Activated naive CD8-positive, alpha-beta T cell (primary cell): ENCODE data around the gene FASTKD3.

Experiments
- H3K27ac Mint-ChIP-seq: one replicate; pipeline ENCODE4 v1.8.0; 2021; ENCODE audit warnings: mixed read lengths
- H3K27me3 Mint-ChIP-seq: one replicate; pipeline ENCODE4 v1.8.0; 2021; ENCODE audit warnings: mixed read lengths
- H3K36me3 Mint-ChIP-seq: one replicate; pipeline ENCODE4 v1.8.0; 2021; ENCODE audit warnings: mixed read lengths
- H3K4me1 Mint-ChIP-seq: one replicate; pipeline ENCODE4 v1.8.0; 2021; ENCODE audit warnings: low read depth, mixed read lengths
- H3K4me3 Mint-ChIP-seq: one replicate; pipeline ENCODE4 v1.8.0; 2021; ENCODE audit warnings: mild to moderate bottlenecking, mixed read lengths
- H3K9me3 Mint-ChIP-seq: one replicate; pipeline ENCODE4 v1.8.0; 2021; ENCODE audit warnings: low read depth, mixed read lengths

The FASTKD3 gene

DNA sequence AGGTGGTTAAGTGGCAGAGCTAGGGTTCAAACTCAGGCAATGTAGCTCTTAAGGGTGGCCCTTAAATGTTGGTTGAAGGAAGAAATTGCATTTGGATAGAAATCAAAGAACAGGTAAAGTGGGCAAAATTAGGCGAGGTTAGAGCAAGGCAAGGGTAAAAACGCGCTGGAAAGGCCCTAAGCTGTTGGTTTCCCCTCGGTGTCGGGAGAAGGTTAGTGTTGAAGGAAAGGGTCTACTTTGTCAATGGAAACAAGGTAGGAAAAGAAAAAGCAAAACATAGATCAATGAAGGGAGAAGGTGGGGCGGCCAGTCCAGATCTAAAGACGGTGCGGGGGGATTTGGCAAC is 431 bp downstream of the FASTKD3 start:
- Mint-ChIP-seq H3K27ac (peak overlapping the region; percentile 87), H3K36me3 (peaks cover 15% of the 10 kb centered on the region), H3K4me1 (peaks cover 77% of the 10 kb centered on the region)

DNA sequence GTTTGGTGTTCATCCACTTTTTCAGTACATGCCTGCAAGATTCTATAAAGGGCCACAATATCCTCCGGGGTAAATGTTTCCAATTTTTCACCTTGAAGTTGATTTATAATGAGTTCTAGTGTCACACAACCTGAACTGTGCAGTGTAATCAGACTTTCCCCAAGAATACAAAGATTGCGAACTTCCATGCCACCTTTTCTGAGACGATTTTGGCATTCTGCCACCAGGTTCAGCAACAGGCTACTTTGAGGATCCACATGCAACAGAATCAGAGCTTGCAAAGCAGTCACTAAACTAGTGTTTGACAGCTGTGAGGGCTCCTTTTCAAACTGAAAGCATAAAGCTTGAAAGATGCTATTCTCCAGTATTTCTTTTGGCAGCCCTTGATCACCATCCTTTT is 1.6 kb downstream of the FASTKD3 start:
- H3K27ac Mint-ChIP-seq: peak overlapping the region; percentile 16
- peak overlapping the region; percentile 99 for H3K4me3 Mint-ChIP-seq
- H3K27me3 Mint-ChIP-seq: no peaks in the 10 kb centered on the region
- peaks cover 65% of the 10 kb centered on the region for H3K4me1 Mint-ChIP-seq
- peaks cover 10% of the 10 kb centered on the region for H3K36me3 Mint-ChIP-seq
- no peaks in the 10 kb centered on the region for H3K9me3 Mint-ChIP-seq

More for the DNA sequence above, 431 bp downstream of the FASTKD3 start:
- Mint-ChIP-seq H3K9me3 (no peaks in the 10 kb centered on the region), H3K4me3 (peak overlapping the region; percentile 99), H3K27me3 (no peaks in the 10 kb centered on the region)

DNA sequence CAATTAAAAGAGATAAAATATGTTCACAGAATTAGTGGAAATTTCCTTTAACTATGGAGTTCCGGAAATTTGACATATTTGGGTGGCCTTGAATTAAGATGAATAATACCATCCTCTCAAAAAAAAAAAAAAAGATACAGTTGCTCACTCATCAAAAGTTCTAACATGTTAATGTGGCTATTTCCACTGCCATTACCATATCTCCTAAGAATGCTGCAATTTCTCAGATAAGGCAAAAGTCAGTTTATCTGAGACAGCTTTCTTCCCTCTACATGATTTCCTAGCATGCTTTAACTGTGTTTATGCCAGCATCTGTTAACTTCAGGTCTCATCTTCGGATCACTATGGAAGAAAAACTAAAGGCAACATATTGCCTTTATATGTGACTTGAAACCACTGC is 2.6 kb downstream of the FASTKD3 start:
- Mint-ChIP-seq H3K27me3 (no peaks in the 10 kb centered on the region), H3K4me3 (peak overlapping the region; percentile 47), H3K36me3 (peaks cover 10% of the 10 kb centered on the region), H3K9me3 (no peaks in the 10 kb centered on the region), H3K4me1 (peaks cover 55% of the 10 kb centered on the region), H3K27ac (no peak overlapping the region)

DNA sequence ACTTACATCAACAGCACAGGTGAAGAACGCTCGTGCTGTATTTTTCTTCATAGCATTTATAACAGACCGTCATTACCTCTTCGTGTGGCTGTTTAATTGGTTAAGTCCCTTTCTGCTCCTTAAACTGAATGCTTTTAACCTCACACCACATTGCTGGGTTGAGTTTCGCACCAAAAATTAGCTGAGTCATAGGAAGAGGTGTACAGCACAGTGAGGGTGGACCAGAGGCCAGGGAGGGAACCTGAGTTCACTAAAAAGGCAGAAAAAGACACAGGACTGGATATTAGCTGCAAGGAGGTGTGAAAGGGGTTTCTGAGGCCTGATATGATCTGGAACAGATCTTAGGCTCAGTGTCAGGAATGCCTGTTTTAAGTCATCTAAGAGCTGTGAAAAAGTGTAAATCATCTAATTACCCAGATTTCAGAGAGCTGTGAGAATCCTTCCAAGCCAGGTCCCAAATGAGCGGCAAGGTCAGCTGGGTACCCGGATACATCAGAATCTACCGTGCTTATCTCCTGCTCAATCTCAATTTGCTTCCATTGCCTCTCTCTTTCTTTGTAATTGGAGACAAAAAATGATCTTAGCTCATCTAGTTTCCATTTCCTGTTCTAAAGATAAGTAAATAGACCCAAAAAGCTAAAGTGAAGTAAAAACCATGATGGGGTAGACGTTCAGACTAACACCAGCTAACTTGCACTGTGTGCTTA is 10.8 kb downstream of the FASTKD3 start:
- H3K27ac Mint-ChIP-seq: peak overlapping the region; percentile 37
- peaks cover 3% of the 10 kb centered on the region for H3K36me3 Mint-ChIP-seq
- H3K27me3 Mint-ChIP-seq: no peaks in the 10 kb centered on the region
- no peaks in the 10 kb centered on the region for H3K9me3 Mint-ChIP-seq
- H3K4me3 Mint-ChIP-seq: no peak overlapping the region
- peaks cover 11% of the 10 kb centered on the region for H3K4me1 Mint-ChIP-seq

DNA sequence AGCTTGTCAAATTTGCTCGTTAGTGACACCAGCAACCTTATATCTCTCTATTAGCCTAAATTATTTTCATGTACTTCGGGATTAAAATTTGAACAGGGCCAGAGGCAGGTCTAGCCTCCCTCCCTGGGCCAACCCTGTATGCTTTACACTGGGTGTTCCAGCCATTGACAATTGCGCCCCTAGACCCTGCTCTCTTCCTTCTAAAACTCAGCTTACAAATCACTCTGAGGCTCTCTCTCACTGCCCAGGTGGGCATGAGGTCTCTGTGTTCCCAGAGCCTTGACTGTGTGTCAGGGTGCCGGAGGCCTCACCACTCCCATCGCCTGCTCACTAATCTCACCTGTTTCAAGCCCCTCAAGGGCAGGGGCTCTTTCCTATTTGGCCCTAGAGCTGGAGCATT is 11.5 kb downstream of the FASTKD3 start:
- no peaks in the 10 kb centered on the region for H3K9me3 Mint-ChIP-seq
- H3K4me1 Mint-ChIP-seq: peaks cover 14% of the 10 kb centered on the region
- H3K27ac Mint-ChIP-seq: no peak overlapping the region
- H3K36me3 Mint-ChIP-seq: peaks cover 3% of the 10 kb centered on the region
- no peaks in the 10 kb centered on the region for H3K27me3 Mint-ChIP-seq
- H3K4me3 Mint-ChIP-seq: no peak overlapping the region

DNA sequence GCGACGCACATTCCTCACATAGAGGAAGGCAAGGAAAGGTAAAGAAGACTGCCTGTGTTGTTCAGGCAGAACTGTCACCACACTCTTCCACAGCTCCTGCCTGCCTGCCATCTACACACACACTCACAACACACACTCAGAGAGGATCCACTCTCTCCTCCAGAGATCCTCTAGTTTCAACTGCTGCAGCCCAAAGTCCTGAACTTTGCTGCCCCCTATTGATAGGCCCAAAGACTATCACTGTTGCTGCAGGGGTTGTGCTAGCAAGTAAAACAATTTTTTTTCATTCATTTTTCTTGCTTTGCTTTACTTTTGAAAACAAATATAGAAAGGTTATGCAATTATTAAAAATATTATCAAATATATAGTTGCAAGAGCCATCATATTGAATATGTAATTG is 12.0 kb downstream of the FASTKD3 start:
- H3K36me3 Mint-ChIP-seq: peaks cover 3% of the 10 kb centered on the region
- peaks cover 19% of the 10 kb centered on the region for H3K4me1 Mint-ChIP-seq
- no peak overlapping the region for H3K27ac Mint-ChIP-seq
- H3K4me3 Mint-ChIP-seq: no peak overlapping the region
- no peaks in the 10 kb centered on the region for H3K9me3 Mint-ChIP-seq
- no peaks in the 10 kb centered on the region for H3K27me3 Mint-ChIP-seq

DNA sequence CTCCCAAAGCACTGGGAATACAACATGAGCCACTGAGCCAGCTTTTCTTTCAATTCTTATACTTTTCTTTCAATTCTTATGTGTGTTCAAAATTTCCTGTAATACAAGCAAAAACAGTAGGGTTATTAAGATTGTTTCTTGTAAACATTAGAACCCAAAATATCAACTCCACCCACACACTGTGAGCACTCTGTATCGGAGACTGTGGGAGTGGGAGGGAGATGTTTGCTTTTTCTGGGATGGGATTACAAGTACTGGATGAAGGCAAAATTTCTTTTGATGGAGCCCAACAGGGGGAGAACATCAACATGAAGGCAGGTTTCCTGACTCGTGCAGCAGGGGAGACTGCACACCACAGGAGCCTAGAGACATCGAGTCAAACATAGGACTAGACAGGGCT is 13.2 kb downstream of the FASTKD3 start:
- Mint-ChIP-seq H3K4me3 (no peak overlapping the region), H3K36me3 (no peaks in the 10 kb centered on the region), H3K27me3 (peaks cover 2% of the 10 kb centered on the region), H3K27ac (no peak overlapping the region), H3K4me1 (peaks cover 25% of the 10 kb centered on the region), H3K9me3 (no peaks in the 10 kb centered on the region)

DNA sequence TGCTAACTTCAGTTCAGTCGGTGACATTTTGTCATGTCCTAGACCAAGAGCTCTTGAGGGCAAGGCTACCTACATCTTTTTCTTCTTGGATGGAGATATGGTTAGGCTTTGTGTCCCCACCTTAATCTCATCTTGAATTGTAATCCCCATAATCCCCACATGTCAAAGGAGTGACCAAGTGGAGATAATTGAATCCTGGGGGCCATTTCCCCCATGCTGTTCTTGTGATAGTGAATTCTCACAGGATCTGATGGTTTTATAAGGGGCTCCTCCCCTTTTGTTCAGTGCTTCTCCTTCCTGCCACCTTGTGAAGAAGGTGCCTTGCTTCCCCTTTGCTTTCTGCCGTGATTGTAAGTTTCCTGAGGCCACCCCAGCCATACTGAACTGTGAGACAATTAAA is 15.8 kb downstream of the FASTKD3 start:
- H3K4me3 Mint-ChIP-seq: no peak overlapping the region
- H3K27me3 Mint-ChIP-seq: peaks cover 10% of the 10 kb centered on the region
- H3K9me3 Mint-ChIP-seq: no peaks in the 10 kb centered on the region
- H3K27ac Mint-ChIP-seq: no peak overlapping the region
- peaks cover 24% of the 10 kb centered on the region for H3K4me1 Mint-ChIP-seq
- no peaks in the 10 kb centered on the region for H3K36me3 Mint-ChIP-seq

DNA sequence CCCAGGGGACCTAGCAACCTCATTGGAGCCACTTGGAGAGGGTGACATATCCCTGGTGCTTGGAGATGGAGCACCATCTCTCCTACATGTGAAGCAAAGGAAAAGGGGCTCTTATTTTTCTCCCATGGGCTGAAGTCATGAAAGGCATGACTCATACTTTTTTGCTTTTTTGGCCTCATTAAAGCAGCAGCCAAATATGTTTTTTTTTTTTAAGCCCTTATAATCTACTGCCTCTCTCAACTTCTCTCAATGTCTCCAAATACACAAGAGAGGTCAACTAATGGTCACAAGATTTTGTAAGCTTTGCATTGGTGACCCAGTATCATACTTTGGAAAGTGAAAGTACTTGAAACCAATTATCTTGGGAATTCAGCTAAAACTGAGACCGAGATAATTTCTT is 16.3 kb downstream of the FASTKD3 start:
- Mint-ChIP-seq H3K4me1 (peaks cover 22% of the 10 kb centered on the region), H3K36me3 (no peaks in the 10 kb centered on the region), H3K27me3 (peaks cover 14% of the 10 kb centered on the region), H3K27ac (no peak overlapping the region), H3K9me3 (no peaks in the 10 kb centered on the region), H3K4me3 (peak overlapping the region; percentile 88)

DNA sequence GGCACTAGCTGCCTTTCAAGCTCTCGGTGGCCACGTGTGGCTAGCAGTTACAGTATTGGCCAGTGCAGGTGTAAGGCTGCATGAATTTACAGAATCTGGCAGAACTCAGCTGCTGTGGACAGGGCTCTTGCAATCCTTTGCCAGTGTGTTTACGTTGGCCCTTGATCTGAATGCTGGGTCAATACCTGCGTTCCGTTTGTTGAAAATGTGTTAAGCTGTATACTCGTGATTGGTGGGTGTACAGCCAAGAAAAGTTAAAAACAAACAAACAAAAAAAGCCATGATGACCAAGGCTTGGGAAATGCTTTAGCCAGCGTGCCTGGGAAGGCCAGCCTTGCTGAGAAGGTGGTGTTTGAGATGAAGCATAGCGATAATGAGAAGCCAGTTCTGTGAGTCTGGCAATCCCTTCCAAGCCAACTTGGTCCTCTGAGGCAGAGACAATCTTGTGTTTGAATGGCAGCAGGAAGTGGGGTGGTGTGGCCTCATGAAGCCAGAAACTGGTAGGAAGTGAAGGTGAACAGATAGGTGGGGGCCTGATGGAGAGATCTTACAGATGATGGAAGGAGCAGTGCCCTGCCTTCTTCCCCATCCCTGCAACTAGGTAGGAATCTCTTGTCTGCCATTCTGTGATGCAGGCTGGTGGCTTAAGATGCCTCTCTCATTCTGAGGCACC is 17.1 kb downstream of the FASTKD3 start:
- peaks cover 14% of the 10 kb centered on the region for H3K27me3 Mint-ChIP-seq
- no peak overlapping the region for H3K27ac Mint-ChIP-seq
- H3K36me3 Mint-ChIP-seq: no peaks in the 10 kb centered on the region
- H3K9me3 Mint-ChIP-seq: no peaks in the 10 kb centered on the region
- H3K4me3 Mint-ChIP-seq: peak overlapping the region; percentile 88
- H3K4me1 Mint-ChIP-seq: peaks cover 21% of the 10 kb centered on the region

DNA sequence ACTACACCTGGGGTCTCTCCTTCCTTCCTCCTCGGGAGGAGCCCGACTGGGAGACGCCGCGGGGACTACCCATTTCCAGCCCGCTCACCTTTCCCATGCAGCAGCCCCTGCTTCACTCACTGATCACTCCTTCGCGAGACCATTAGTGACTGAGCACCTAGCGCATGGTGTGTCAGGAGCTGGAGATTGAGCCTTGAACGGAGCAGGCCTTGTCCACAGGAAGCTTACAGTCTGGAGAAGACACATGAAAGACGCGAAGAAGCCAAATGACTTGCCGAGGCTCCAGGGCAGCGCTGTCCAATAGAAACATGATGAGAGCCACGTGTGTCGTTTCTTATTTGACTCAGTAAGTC is 17.6 kb downstream of the FASTKD3 start:
- Mint-ChIP-seq H3K4me1 (peaks cover 21% of the 10 kb centered on the region), H3K27ac (no peak overlapping the region), H3K9me3 (no peaks in the 10 kb centered on the region), H3K27me3 (peaks cover 15% of the 10 kb centered on the region), H3K4me3 (peak overlapping the region; percentile 88), H3K36me3 (no peaks in the 10 kb centered on the region)

DNA sequence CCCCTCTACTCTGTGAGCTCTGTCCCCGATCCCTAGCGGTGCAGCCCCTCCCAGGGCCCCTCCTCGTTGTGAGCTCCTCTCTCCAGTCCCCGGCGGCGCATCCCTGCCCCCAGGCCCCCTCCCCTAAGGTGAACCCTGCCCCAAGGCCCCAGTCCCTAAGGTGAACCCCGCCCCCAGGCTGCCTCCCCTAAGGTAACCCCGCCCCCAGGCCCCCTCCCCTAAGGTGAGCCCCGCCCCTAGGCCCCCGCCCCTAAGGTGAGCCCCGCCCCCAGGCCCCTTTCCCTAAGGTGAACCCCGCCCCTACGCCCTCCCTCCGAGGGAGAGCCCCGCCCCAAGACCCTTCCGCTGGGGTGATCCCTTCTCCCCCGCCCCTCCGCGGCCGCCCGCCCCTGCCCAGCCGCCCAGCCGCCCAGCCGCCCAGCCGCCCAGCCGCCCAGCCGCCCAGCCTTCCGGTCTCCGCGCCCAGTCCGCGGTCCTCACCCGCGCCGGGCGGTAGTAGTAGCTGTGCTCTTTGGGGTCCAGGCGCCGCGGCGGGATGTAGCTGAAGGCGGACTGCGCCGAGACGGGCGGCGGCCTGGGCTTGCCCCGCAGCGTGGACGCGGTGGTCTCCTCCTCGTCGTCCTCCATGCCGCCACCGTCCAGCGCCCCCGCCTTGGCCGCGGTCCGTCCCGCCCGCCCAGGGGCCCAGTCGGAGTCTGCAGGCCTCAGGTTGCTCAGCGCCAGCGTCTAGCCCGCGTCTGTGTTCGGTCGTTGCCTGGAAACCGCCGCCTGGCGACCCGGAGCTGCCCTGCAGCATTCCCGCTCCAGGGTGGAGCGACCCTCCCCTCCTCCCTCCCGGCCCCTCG is 18.2 kb downstream of the FASTKD3 start, which contains the start of gene CFAP90:
Gene CFAP90 (minus strand): TSS at position 739 of the 845 bp plus-strand sequence. CDS start 112 bp downstream, at position 627.
- peaks cover 21% of the 10 kb centered on the region for H3K4me1 Mint-ChIP-seq
- H3K27ac Mint-ChIP-seq: no peak within 1 kb of the TSS
- H3K4me3 Mint-ChIP-seq: peak within 1 kb of the TSS; percentile 88
- H3K27me3 Mint-ChIP-seq: peaks cover 16% of the 10 kb centered on the region
- no peaks in the 10 kb centered on the region for H3K36me3 Mint-ChIP-seq
- H3K9me3 Mint-ChIP-seq: no peaks in the 10 kb centered on the region

DNA sequence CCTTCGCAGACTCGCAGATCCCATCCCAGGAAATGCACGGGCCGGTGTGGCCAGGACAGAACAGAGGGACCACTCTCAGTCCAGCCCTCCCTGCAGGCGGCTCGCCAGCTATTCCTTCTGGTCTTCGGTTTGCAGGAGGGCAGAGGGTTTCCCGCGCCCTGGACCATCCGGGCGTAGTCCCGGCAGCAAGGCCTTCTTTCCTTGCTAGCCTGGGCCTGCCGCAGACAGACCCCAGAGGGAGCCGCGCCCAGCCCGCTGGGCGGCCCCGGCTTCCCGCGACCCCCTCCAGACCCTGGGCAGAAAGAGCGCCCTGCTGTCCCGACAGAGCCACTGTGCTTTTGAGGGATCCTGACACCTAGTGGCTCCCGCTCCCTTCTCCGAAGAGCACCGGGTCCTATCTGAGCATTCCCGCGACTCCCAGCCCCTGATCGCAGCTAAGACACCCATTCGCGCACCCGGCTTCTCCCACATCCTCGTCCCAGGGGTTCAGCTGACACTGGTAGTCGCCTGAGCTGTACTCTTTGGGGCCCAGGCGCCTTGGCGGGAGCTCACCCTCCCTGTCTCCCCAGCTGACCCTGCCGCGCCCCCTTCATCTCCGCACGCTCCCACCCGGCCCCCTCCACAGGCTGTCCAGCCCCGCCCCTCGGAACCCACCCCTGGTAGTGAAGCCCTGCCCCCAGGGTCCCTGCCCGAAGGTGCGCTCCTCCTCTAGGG is 19.0 kb downstream of the FASTKD3 start:
- no peaks in the 10 kb centered on the region for H3K36me3 Mint-ChIP-seq
- H3K4me1 Mint-ChIP-seq: peaks cover 21% of the 10 kb centered on the region
- peak overlapping the region; percentile 80 for H3K4me3 Mint-ChIP-seq
- no peak overlapping the region for H3K27ac Mint-ChIP-seq
- H3K9me3 Mint-ChIP-seq: no peaks in the 10 kb centered on the region
- H3K27me3 Mint-ChIP-seq: peaks cover 16% of the 10 kb centered on the region

DNA sequence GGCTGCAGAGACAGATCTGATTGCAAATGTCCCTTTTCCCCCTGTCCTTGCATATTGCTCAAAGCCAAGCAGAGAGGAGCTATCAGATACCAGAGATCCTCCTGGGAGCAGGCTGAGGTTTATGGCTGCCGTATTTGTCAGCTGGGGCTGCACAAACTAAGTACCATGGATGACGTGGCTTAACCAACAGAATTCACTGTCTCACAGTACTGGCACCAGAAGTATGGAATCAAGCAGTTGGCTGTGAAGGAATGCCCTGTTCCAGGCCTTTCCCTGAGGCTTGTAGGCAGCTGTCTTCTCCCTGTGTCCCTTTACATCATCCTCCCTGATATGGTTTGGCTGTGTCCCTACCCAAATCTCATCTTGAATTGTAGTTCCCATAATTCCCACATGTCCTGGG is 20.5 kb downstream of the FASTKD3 start:
- no peak overlapping the region for H3K4me3 Mint-ChIP-seq
- peaks cover 18% of the 10 kb centered on the region for H3K27me3 Mint-ChIP-seq
- no peaks in the 10 kb centered on the region for H3K36me3 Mint-ChIP-seq
- no peaks in the 10 kb centered on the region for H3K9me3 Mint-ChIP-seq
- no peak overlapping the region for H3K27ac Mint-ChIP-seq
- H3K4me1 Mint-ChIP-seq: peaks cover 21% of the 10 kb centered on the region

DNA sequence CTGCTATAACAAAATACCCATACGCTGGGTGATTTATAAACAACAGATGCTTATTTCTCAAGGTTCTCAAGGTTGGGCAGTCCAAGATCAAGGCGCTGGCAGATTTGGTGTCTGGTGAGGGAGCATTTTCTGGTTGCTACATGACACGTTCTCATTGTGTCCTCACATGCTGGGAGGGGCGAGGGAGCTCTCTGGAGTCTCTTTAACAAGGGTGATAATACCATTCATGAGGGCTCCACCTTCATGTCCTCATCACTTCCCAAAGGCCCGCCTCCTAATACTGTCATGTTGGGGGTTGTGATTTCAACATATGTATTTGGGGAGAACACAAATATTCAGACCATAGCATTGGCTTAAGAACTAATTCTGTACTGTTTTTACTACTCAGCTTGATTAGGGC is 22.5 kb downstream of the FASTKD3 start:
- Mint-ChIP-seq H3K27me3 (peaks cover 22% of the 10 kb centered on the region), H3K4me3 (no peak overlapping the region), H3K9me3 (no peaks in the 10 kb centered on the region), H3K4me1 (peaks cover 8% of the 10 kb centered on the region), H3K36me3 (no peaks in the 10 kb centered on the region), H3K27ac (no peak overlapping the region)
